ENCODE results near the gene ERP27. TPM values are rescaled to one million over a fixed set of nuclear protein-coding genes. Genes with fewer than 3 reads are reported as not detected.

ERP27 gene
- total RNA-seq, 1 experiment from 2014 or later, result not detected

DNA sequence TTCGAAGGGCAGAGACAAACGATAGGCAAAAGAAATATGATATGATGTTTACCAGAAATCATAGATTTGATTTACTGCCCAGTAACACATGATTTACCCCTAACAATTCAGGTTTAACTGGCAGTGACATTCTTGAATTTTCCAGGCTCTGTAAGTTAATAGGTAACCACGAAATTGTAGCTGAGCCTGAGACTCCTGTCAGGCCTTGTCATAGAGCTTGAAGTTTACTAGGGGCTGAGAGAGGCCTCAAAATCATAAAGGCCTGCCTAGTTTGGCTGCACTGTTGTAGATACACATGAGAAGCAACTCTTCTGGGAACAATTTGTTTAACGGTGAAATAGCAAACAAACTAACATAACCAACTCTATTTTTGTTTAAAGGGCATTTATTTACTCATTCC, 3.3 kb downstream of the ERP27 start:
- DNase-seq (ENCODE audit: low read depth, low spot score), result no peak

DNA sequence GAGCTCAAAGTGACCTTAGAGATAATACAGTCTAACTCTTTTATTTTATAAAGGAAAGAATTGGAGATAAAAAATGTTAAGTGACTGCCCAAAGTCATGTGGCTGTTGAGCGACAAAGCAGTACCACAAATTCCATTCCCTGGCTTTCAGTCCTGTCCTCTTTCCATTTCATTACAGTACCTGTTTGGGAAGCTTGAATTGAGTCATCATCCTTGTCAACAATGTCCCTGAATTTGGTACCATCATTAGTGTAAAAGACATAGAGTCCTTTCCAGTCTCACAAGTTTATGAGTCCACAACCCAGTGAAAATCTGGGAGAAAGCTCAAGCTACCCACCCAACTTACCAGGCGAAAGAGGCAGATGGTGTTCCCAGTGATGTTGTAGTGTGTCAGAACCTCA, 3.8 kb downstream of the ERP27 start:
- H3K27ac ChIP-seq (ENCODE audit: low read length), result no peak overlapping the region
- intact Hi-C loops (cut with micrococcal nuclease; ENCODE audit: unreplicated experiment), result no loop called here
- no peak for DNase-seq (ENCODE audit: low read depth, low spot score)
- no peaks in the 10 kb centered on the region for H3K36me3 ChIP-seq (ENCODE audit: control insufficient read depth, insufficient read depth, low read length)
- CTCF ChIA-PET, result no interaction called here
- ATAC-seq, result no peak
- no peaks in the 10 kb centered on the region for H3K27me3 ChIP-seq (ENCODE audit: control insufficient read depth, insufficient read depth, low read length)
- no peaks in the 10 kb centered on the region for H3K9me3 ChIP-seq (ENCODE audit: control insufficient read depth, insufficient read depth, low read depth, low read length)
- H3K4me3 ChIP-seq (ENCODE audit: low read depth in 2 of 2, low read length in 2 of 2), result no peak overlapping the region
- H3K4me1 ChIP-seq (ENCODE audit: control insufficient read depth, insufficient read depth, low read length), result no peaks in the 10 kb centered on the region
- POLR2A ChIA-PET, result no interaction called here
- TF ChIP-seq, protein P1, sequence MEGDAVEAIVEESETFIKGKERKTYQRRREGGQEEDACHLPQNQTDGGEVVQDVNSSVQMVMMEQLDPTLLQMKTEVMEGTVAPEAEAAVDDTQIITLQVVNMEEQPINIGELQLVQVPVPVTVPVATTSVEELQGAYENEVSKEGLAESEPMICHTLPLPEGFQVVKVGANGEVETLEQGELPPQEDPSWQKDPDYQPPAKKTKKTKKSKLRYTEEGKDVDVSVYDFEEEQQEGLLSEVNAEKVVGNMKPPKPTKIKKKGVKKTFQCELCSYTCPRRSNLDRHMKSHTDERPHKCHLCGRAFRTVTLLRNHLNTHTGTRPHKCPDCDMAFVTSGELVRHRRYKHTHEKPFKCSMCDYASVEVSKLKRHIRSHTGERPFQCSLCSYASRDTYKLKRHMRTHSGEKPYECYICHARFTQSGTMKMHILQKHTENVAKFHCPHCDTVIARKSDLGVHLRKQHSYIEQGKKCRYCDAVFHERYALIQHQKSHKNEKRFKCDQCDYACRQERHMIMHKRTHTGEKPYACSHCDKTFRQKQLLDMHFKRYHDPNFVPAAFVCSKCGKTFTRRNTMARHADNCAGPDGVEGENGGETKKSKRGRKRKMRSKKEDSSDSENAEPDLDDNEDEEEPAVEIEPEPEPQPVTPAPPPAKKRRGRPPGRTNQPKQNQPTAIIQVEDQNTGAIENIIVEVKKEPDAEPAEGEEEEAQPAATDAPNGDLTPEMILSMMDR (IDR thresholded peaks at IDR 0.05), result no peak
- no peak for TF ChIP-seq SIN3A (IDR thresholded peaks at IDR 0.05; ENCODE audit: borderline replicate concordance, insufficient read depth, low read depth, low read length)
- TF ChIP-seq, protein P2, sequence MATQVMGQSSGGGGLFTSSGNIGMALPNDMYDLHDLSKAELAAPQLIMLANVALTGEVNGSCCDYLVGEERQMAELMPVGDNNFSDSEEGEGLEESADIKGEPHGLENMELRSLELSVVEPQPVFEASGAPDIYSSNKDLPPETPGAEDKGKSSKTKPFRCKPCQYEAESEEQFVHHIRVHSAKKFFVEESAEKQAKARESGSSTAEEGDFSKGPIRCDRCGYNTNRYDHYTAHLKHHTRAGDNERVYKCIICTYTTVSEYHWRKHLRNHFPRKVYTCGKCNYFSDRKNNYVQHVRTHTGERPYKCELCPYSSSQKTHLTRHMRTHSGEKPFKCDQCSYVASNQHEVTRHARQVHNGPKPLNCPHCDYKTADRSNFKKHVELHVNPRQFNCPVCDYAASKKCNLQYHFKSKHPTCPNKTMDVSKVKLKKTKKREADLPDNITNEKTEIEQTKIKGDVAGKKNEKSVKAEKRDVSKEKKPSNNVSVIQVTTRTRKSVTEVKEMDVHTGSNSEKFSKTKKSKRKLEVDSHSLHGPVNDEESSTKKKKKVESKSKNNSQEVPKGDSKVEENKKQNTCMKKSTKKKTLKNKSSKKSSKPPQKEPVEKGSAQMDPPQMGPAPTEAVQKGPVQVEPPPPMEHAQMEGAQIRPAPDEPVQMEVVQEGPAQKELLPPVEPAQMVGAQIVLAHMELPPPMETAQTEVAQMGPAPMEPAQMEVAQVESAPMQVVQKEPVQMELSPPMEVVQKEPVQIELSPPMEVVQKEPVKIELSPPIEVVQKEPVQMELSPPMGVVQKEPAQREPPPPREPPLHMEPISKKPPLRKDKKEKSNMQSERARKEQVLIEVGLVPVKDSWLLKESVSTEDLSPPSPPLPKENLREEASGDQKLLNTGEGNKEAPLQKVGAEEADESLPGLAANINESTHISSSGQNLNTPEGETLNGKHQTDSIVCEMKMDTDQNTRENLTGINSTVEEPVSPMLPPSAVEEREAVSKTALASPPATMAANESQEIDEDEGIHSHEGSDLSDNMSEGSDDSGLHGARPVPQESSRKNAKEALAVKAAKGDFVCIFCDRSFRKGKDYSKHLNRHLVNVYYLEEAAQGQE (IDR thresholded peaks at IDR 0.05; ENCODE audit: insufficient read depth in 1 of 2, low read depth in 2 of 2, low read length in 1 of 2), result no peak
- no peak for TF ChIP-seq POLR2AphosphoS5 (IDR thresholded peaks at IDR 0.05; ENCODE audit: low read depth, low read length)
- no peak for TF ChIP-seq TCF7L2 (IDR thresholded peaks at IDR 0.05; ENCODE audit: low read depth, low read length)
- in situ Hi-C loops (cut with HindIII; ENCODE audit: low pct_unique_long_range_greater_than_20kb, low sequenced_read_pairs), result no loop called here
- no TSS peak for BruUV-seq (replicated peaks)

More for the DNA sequence above, 3.3 kb downstream of the ERP27 start:
- H3K9me3 ChIP-seq (ENCODE audit: control insufficient read depth, insufficient read depth, low read depth, low read length), result no peaks in the 10 kb centered on the region
- H3K27me3 ChIP-seq (ENCODE audit: control insufficient read depth, insufficient read depth, low read length), result no peaks in the 10 kb centered on the region
- H3K36me3 ChIP-seq (ENCODE audit: control insufficient read depth, insufficient read depth, low read length), result no peaks in the 10 kb centered on the region
- intact Hi-C loops (cut with micrococcal nuclease; ENCODE audit: unreplicated experiment), result no loop called here
- H3K4me3 ChIP-seq (ENCODE audit: low read depth in 2 of 2, low read length in 2 of 2), result no peak overlapping the region
- TF ChIP-seq, protein P2 (IDR thresholded peaks at IDR 0.05; ENCODE audit: insufficient read depth in 1 of 2, low read depth in 2 of 2, low read length in 1 of 2), result no peak
- no peak for TF ChIP-seq TCF7L2 (IDR thresholded peaks at IDR 0.05; ENCODE audit: low read depth, low read length)
- TF ChIP-seq, protein P1 (IDR thresholded peaks at IDR 0.05), result no peak
- no peak for TF ChIP-seq SIN3A (IDR thresholded peaks at IDR 0.05; ENCODE audit: borderline replicate concordance, insufficient read depth, low read depth, low read length)
- TF ChIP-seq POLR2AphosphoS5 (IDR thresholded peaks at IDR 0.05; ENCODE audit: low read depth, low read length), result no peak
- ATAC-seq, result no peak
- ChIA-PET POLR2A (no interaction called here), CTCF (no interaction called here)
- H3K27ac ChIP-seq (ENCODE audit: low read length), result no peak overlapping the region
- in situ Hi-C loops (cut with HindIII; ENCODE audit: low pct_unique_long_range_greater_than_20kb, low sequenced_read_pairs), result no loop called here
- no TSS peak for BruUV-seq (replicated peaks)
- H3K4me1 ChIP-seq (ENCODE audit: control insufficient read depth, insufficient read depth, low read length), result no peaks in the 10 kb centered on the region
